HCT116 (cell line): ENCODE data around the gene ATP1A1.

Source experiments
- POLR2A ChIP-seq: IDR thresholded peaks from 2 replicates; pipeline ENCODE4 v1.7.0; 2011; ENCODE audit warnings: borderline replicate concordance; ENCODE audit not compliant: insufficient read depth, insufficient read length; ENCODE audit errors: extremely low read depth
- TF ChIP-seq, protein P1 (sequence below), 3 experiments: fragments of 200-600 bp in 1 of 3; sonication (generic) in 1 of 3; IDR thresholded peaks in 2 of 3; conservative IDR thresholded peaks in 1 of 3; 2 replicates each; pipeline ENCODE4 v1.5.1; 2012 to 2017; ENCODE audit warnings: low read depth in 2 of 3, low read length in 2 of 3, antibody characterized with exemption in 1 of 3, borderline replicate concordance in 1 of 3, control low read depth in 1 of 3, mild to moderate bottlenecking in 1 of 3, mixed read lengths in 1 of 3, mixed run types in 1 of 3, moderate library complexity in 1 of 3; ENCODE audit not compliant: insufficient read depth in 1 of 3

DNA sequence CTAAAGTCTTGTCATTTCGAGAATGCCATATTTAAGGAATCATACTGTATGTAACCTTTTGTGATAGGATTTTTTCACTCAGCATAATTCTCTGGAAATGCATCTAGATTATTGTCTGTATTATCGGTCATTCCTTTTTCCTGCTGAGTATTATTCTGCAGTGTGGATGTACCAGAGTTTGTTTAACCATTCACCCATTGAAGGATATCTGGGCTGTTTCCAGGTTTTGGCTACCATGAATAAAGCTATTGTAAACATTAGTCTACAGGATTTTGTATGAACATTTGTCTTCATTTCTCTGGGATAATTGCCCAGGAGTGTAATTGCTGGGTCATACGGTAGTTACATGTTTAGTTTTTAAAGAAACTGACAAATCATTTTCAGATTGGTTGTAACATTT lies 61.8 kb downstream of the ATP1A1 start:
- TF ChIP-seq POLR2A, result no peak
- TF ChIP-seq, protein P1, sequence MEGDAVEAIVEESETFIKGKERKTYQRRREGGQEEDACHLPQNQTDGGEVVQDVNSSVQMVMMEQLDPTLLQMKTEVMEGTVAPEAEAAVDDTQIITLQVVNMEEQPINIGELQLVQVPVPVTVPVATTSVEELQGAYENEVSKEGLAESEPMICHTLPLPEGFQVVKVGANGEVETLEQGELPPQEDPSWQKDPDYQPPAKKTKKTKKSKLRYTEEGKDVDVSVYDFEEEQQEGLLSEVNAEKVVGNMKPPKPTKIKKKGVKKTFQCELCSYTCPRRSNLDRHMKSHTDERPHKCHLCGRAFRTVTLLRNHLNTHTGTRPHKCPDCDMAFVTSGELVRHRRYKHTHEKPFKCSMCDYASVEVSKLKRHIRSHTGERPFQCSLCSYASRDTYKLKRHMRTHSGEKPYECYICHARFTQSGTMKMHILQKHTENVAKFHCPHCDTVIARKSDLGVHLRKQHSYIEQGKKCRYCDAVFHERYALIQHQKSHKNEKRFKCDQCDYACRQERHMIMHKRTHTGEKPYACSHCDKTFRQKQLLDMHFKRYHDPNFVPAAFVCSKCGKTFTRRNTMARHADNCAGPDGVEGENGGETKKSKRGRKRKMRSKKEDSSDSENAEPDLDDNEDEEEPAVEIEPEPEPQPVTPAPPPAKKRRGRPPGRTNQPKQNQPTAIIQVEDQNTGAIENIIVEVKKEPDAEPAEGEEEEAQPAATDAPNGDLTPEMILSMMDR (IDR thresholded peaks at IDR 0.05 in 2 of 3, conservative IDR thresholded peaks at IDR 0.05 in 1 of 3; ENCODE audit: borderline replicate concordance in 1 of 3, insufficient read depth in 1 of 3, low read depth in 2 of 3, low read length in 2 of 3), result no peak
